WTC11 (cell line): Measurements from ENCODE around the gene CROCC2.

Source experiments
- CREB1 ChIP-seq: sonication (generic); formaldehyde crosslinking; IDR thresholded peaks from 2 replicates; pipeline ENCODE4 v1.8.0; 2023; ENCODE audit warnings: mild to moderate bottlenecking, missing genetic modification reagents
- IRF2 ChIP-seq: sonication (generic); formaldehyde crosslinking; IDR thresholded peaks from 2 replicates; pipeline ENCODE4 v1.8.0; 2022; ENCODE audit warnings: low read depth, missing genetic modification reagents, borderline replicate concordance
- SP1 ChIP-seq: sonication (generic); formaldehyde crosslinking; conservative IDR thresholded peaks from 2 replicates; pipeline ENCODE4 v1.8.1; 2022; ENCODE audit warnings: missing genetic modification reagents
- TF ChIP-seq, protein P1 (sequence below): fragments of 200-600 bp; IDR thresholded peaks from 2 replicates; pipeline ENCODE4 v1.8.0; 2022; ENCODE audit warnings: antibody characterized with exemption
- TF ChIP-seq, protein P2 (sequence below): fragments of 250-450 bp; sonication (Bioruptor Pico); IDR thresholded peaks from 2 replicates; pipeline ENCODE4 v1.9.0; 2021; ENCODE audit warnings: mild to moderate bottlenecking, borderline replicate concordance
- TF ChIP-seq, protein P3 (sequence below): sonication (generic); formaldehyde crosslinking; IDR thresholded peaks from 2 replicates; pipeline ENCODE4 v1.8.1; 2023; ENCODE audit warnings: mild to moderate bottlenecking, missing genetic modification reagents, moderate library complexity
- TF ChIP-seq, protein P4 (sequence below): sonication (generic); formaldehyde crosslinking; IDR thresholded peaks from 2 replicates; pipeline ENCODE4 v1.8.1; 2022; ENCODE audit warnings: low read depth, missing genetic modification reagents, borderline replicate concordance

DNA sequence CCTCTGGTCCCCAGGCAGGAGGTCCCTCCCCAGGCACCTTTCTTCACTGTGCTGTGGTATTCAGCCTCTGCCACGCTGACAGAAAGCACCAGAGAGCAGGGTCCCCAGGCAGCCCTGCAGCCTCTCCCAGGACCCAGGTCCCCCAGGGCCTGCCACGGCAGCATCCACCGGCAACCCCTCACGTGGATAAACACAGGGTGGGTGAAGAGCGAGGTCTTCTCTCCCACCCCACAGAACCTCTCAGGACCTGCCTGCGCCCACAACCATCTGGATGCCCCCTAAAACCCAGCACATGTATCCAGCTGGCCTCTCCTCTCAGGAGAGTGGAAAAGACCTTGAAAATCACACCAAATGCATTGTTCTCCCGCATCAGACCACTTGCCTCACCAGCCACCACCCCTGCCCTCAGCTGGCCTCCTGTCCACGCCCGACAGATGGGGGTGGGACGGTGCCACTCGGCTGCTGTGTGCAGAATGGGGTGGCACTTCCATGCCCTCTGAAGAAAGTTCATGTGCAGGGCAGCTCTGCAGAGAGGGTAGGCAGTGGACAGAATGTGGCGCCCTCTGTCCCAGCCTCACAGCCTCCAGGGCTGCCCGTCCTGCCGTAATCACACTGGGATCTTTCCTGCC, 4.0 kb upstream of the CROCC2 start:
- TF ChIP-seq, protein P1, sequence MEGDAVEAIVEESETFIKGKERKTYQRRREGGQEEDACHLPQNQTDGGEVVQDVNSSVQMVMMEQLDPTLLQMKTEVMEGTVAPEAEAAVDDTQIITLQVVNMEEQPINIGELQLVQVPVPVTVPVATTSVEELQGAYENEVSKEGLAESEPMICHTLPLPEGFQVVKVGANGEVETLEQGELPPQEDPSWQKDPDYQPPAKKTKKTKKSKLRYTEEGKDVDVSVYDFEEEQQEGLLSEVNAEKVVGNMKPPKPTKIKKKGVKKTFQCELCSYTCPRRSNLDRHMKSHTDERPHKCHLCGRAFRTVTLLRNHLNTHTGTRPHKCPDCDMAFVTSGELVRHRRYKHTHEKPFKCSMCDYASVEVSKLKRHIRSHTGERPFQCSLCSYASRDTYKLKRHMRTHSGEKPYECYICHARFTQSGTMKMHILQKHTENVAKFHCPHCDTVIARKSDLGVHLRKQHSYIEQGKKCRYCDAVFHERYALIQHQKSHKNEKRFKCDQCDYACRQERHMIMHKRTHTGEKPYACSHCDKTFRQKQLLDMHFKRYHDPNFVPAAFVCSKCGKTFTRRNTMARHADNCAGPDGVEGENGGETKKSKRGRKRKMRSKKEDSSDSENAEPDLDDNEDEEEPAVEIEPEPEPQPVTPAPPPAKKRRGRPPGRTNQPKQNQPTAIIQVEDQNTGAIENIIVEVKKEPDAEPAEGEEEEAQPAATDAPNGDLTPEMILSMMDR, result no peak
- TF ChIP-seq, protein P2, sequence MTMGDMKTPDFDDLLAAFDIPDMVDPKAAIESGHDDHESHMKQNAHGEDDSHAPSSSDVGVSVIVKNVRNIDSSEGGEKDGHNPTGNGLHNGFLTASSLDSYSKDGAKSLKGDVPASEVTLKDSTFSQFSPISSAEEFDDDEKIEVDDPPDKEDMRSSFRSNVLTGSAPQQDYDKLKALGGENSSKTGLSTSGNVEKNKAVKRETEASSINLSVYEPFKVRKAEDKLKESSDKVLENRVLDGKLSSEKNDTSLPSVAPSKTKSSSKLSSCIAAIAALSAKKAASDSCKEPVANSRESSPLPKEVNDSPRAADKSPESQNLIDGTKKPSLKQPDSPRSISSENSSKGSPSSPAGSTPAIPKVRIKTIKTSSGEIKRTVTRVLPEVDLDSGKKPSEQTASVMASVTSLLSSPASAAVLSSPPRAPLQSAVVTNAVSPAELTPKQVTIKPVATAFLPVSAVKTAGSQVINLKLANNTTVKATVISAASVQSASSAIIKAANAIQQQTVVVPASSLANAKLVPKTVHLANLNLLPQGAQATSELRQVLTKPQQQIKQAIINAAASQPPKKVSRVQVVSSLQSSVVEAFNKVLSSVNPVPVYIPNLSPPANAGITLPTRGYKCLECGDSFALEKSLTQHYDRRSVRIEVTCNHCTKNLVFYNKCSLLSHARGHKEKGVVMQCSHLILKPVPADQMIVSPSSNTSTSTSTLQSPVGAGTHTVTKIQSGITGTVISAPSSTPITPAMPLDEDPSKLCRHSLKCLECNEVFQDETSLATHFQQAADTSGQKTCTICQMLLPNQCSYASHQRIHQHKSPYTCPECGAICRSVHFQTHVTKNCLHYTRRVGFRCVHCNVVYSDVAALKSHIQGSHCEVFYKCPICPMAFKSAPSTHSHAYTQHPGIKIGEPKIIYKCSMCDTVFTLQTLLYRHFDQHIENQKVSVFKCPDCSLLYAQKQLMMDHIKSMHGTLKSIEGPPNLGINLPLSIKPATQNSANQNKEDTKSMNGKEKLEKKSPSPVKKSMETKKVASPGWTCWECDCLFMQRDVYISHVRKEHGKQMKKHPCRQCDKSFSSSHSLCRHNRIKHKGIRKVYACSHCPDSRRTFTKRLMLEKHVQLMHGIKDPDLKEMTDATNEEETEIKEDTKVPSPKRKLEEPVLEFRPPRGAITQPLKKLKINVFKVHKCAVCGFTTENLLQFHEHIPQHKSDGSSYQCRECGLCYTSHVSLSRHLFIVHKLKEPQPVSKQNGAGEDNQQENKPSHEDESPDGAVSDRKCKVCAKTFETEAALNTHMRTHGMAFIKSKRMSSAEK (CRISPR knock-in tag), result no peak
- TF ChIP-seq IRF2 (CRISPR knock-in tag), result no peak
- TF ChIP-seq, protein P3, sequence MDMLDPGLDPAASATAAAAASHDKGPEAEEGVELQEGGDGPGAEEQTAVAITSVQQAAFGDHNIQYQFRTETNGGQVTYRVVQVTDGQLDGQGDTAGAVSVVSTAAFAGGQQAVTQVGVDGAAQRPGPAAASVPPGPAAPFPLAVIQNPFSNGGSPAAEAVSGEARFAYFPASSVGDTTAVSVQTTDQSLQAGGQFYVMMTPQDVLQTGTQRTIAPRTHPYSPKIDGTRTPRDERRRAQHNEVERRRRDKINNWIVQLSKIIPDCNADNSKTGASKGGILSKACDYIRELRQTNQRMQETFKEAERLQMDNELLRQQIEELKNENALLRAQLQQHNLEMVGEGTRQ (CRISPR knock-in tag), result no peak
- TF ChIP-seq CREB1, result no peak
- no peak for TF ChIP-seq SP1 (CRISPR knock-in tag)
- TF ChIP-seq, protein P4, sequence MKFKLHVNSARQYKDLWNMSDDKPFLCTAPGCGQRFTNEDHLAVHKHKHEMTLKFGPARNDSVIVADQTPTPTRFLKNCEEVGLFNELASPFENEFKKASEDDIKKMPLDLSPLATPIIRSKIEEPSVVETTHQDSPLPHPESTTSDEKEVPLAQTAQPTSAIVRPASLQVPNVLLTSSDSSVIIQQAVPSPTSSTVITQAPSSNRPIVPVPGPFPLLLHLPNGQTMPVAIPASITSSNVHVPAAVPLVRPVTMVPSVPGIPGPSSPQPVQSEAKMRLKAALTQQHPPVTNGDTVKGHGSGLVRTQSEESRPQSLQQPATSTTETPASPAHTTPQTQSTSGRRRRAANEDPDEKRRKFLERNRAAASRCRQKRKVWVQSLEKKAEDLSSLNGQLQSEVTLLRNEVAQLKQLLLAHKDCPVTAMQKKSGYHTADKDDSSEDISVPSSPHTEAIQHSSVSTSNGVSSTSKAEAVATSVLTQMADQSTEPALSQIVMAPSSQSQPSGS (CRISPR knock-in tag), result no peak
